ENCODE data around the gene PDC. TPM values are rescaled to one million over a fixed set of nuclear protein-coding genes. Genes with fewer than 3 reads are reported as not detected.

Gene PDC
- total RNA-seq = not detected
- polyA plus RNA-seq = not detected
- long read RNA-seq, donor 1 = 0 reads
- long read RNA-seq, donor 2 = 0 reads
- long read RNA-seq, donor 3 = 0 reads

DNA sequence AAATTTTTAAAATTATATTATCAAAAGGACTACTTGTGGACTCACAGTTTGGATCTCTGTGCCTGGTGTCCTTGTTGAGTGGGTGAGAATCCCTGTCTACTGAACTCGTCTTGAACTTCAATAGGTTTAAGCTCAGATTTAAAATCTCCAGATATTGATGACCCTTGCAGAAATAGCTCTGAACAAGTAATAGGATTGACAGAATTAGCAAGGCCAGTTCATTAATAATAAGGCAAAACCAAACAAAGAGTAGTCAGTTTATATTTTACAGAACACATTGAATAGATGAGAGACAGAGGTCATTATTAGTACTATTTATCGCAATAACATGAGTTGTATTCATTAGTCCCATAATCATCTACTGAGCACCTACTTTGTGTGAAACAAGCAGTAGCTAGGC lies at the start of gene PDC:
PDC (minus strand) TSS at position 101 of the 400 bp plus-strand sequence. CDS start 11,655 bp downstream, outside the sequence.
- no peaks in the 10 kb centered on the region for H3K36me3 ChIP-seq
- DNase-seq (no peak), ATAC-seq (no peak)
- H3K27ac ChIP-seq = no peak within 1 kb of the TSS
- no peak for TF ChIP-seq CTCF (IDR thresholded peaks at IDR 0.05)
- no peak for TF ChIP-seq POLR2A (IDR thresholded peaks at IDR 0.05)
- H3K4me3 ChIP-seq = no peak within 1 kb of the TSS
- H3K9me3 ChIP-seq = no peaks in the 10 kb centered on the region
- 80 to 90% (median 88%) methylated on average over 2 of the region's 2 CpGs for WGBS, 4 donors
- peaks cover 0 to 12% (median 0%) of the 10 kb centered on the region in 12 donors for H3K4me1 ChIP-seq
- intact Hi-C loops (cut with DNase I) = no loop called here
- no peaks in the 10 kb centered on the region for H3K27me3 ChIP-seq

- no peak overlapping the region for H3K27ac ChIP-seq
- ATAC-seq = no peak
- intact Hi-C loops (cut with DNase I) = no loop called here
- no peaks in the 10 kb centered on the region for H3K27me3 ChIP-seq
- H3K9me3 ChIP-seq = peaks cover 0 to 38% (median 19%) of the 10 kb centered on the region in 12 donors
- no peak for DNase-seq
- no peak for TF ChIP-seq POLR2A (IDR thresholded peaks at IDR 0.05)
- TF ChIP-seq CTCF (IDR thresholded peaks at IDR 0.05) = no peak
- no peaks in the 10 kb centered on the region for H3K36me3 ChIP-seq
- no peaks in the 10 kb centered on the region for H3K4me1 ChIP-seq
- no peak overlapping the region for H3K4me3 ChIP-seq
- 71 to 82% (median 79%) methylated on average over 2 of the region's 2 CpGs for WGBS, 4 donors
Observed at GRCh38 chr1:186503190-186503589, 42.3 kb upstream of the PDC start.

GRCh38 chr1:186502087-186502486 lies 41.2 kb upstream of the PDC start:
- Histone ChIP-seq H3K27me3 (no peaks in the 10 kb centered on the region), H3K27ac (no peak overlapping the region), H3K4me1 (no peaks in the 10 kb centered on the region), H3K36me3 (no peaks in the 10 kb centered on the region), H3K9me3 (peaks cover 0 to 29% (median 18%) of the 10 kb centered on the region in 12 donors), H3K4me3 (no peak overlapping the region)
- intact Hi-C loops (cut with DNase I) = no loop called here
- DNase-seq (no peak), ATAC-seq (no peak)
- TF ChIP-seq CTCF (IDR thresholded peaks at IDR 0.05) = no peak
- no peak for TF ChIP-seq POLR2A (IDR thresholded peaks at IDR 0.05)

DNA sequence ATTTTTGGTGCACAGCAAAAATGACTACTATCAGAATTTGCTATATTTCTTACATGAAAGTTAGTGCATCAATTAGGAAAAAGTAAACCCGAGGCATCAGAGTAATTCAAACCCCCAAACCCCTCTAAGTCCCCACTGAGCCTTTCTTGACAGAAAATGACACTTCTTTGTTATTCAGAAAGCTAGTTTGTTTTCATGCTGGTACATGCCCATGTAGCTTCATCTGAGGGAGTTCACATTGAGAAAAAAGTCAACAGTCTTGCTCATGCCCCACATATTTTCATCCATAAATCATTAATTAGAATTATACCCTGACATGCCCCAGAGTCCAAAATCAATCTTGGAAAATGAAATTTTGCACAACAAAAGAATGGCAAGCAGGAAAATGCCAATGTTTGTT lies 39.9 kb upstream of the PDC start:
- DNase-seq = no peak

More for the DNA sequence above, 39.9 kb upstream of the PDC start:
- Histone ChIP-seq H3K27me3 (no peaks in the 10 kb centered on the region), H3K4me1 (no peaks in the 10 kb centered on the region), H3K4me3 (no peak overlapping the region), H3K9me3 (peaks cover 0 to 18% (median 11%) of the 10 kb centered on the region in 12 donors), H3K27ac (no peak overlapping the region), H3K36me3 (no peaks in the 10 kb centered on the region)
- no peak for TF ChIP-seq POLR2A (IDR thresholded peaks at IDR 0.05)
- TF ChIP-seq CTCF (IDR thresholded peaks at IDR 0.05) = no peak
- WGBS, 4 donors = 48 to 74% (median 64%) methylated on average over 1 of the region's 1 CpG
- intact Hi-C loops (cut with DNase I) = no loop called here
- ATAC-seq = no peak

Data from heart left ventricle (tissue), 16 donors.